ENCODE results near the gene SLC4A9. TPM values are rescaled to one million over a fixed set of nuclear protein-coding genes. Genes with fewer than 3 reads are reported as not detected.

Gene SLC4A9, protein sequence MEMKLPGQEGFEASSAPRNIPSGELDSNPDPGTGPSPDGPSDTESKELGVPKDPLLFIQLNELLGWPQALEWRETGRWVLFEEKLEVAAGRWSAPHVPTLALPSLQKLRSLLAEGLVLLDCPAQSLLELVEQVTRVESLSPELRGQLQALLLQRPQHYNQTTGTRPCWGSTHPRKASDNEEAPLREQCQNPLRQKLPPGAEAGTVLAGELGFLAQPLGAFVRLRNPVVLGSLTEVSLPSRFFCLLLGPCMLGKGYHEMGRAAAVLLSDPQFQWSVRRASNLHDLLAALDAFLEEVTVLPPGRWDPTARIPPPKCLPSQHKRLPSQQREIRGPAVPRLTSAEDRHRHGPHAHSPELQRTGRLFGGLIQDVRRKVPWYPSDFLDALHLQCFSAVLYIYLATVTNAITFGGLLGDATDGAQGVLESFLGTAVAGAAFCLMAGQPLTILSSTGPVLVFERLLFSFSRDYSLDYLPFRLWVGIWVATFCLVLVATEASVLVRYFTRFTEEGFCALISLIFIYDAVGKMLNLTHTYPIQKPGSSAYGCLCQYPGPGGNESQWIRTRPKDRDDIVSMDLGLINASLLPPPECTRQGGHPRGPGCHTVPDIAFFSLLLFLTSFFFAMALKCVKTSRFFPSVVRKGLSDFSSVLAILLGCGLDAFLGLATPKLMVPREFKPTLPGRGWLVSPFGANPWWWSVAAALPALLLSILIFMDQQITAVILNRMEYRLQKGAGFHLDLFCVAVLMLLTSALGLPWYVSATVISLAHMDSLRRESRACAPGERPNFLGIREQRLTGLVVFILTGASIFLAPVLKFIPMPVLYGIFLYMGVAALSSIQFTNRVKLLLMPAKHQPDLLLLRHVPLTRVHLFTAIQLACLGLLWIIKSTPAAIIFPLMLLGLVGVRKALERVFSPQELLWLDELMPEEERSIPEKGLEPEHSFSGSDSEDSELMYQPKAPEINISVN
- under 1 TPM in 3 of 4 donors, not detected in 1; 0.29 to 0.45 (median 0.29) TPM for total RNA-seq

DNA sequence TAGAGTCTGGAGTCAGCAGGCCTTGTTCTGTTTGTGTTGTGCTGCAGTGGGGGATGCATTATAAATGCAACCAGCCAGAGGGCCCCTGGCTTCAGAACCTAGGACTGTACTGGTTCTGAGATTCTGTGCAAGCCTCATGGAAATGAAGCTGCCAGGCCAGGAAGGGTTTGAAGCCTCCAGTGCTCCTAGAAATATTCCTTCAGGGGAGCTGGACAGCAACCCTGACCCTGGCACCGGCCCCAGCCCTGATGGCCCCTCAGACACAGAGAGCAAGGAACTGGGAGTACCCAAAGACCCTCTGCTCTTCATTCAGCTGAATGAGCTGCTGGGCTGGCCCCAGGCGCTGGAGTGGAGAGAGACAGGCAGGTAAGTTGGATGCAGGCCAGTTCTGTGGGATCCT lies at the start of gene SLC4A9:
SLC4A9 (plus strand) TSS at position 94 of the 400 bp plus-strand sequence; CDS start at position 137, 43 bp downstream.
- peaks cover 0 to 10% of the 10 kb centered on the region in 2 donors for H3K4me1 ChIP-seq
- no peak within 1 kb of the TSS for H3K27ac ChIP-seq
- H3K4me3 ChIP-seq (replicated peaks in 1 of 3): no peak within 1 kb of the TSS
- intact Hi-C loops (cut with DNase I): no loop called here
- DNase-seq: no peak
- no peaks in the 10 kb centered on the region for H3K9me3 ChIP-seq
- no peaks in the 10 kb centered on the region for H3K27me3 ChIP-seq
- 67% methylated on average over 2 of the region's 2 CpGs; no CpG with 5 or more reads in 1 of the 2 donors for WGBS, 2 donors
- H3K36me3 ChIP-seq: no peaks in the 10 kb centered on the region
- TF ChIP-seq POLR2A (IDR thresholded peaks at IDR 0.05): no peak
- TF ChIP-seq, protein P1, sequence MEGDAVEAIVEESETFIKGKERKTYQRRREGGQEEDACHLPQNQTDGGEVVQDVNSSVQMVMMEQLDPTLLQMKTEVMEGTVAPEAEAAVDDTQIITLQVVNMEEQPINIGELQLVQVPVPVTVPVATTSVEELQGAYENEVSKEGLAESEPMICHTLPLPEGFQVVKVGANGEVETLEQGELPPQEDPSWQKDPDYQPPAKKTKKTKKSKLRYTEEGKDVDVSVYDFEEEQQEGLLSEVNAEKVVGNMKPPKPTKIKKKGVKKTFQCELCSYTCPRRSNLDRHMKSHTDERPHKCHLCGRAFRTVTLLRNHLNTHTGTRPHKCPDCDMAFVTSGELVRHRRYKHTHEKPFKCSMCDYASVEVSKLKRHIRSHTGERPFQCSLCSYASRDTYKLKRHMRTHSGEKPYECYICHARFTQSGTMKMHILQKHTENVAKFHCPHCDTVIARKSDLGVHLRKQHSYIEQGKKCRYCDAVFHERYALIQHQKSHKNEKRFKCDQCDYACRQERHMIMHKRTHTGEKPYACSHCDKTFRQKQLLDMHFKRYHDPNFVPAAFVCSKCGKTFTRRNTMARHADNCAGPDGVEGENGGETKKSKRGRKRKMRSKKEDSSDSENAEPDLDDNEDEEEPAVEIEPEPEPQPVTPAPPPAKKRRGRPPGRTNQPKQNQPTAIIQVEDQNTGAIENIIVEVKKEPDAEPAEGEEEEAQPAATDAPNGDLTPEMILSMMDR (IDR thresholded peaks at IDR 0.05): no peak

DNA sequence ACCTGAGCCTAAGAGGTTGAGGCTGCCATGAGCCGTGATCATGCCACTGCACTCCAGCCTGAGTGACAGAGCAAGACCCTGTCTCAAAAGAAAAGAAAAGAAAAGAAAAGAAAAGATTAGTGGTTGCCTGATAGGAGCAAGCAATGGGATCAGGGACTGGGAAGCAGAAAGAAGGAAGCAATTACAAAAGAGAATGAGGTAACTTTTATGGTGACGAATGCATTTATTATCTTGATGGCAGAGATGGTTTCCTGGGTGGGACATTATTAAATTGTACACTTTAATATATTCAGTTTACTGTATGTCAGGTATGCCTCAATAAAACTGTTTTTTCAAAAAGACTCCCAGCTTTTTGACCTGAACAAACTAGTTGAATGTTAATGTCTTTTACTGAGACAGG lies 49.6 kb upstream of the SLC4A9 start:
- no peak for DNase-seq
- Histone ChIP-seq H3K36me3 (no peaks in the 10 kb centered on the region), H3K9me3 (no peaks in the 10 kb centered on the region), H3K4me3 (replicated peaks in 1 of 3) (no peak overlapping the region), H3K4me1 (peaks cover 19 to 31% of the 10 kb centered on the region in 2 donors), H3K27me3 (no peaks in the 10 kb centered on the region), H3K27ac (peak overlapping the region in 1 of 3 donors; percentile 78)
- intact Hi-C loops (cut with DNase I): no loop called here
- TF ChIP-seq, protein P1 (IDR thresholded peaks at IDR 0.05): no peak
- no peak for TF ChIP-seq POLR2A (IDR thresholded peaks at IDR 0.05)
- WGBS, 2 donors: 66 to 72% methylated on average over 2 of the region's 2 CpGs

DNA sequence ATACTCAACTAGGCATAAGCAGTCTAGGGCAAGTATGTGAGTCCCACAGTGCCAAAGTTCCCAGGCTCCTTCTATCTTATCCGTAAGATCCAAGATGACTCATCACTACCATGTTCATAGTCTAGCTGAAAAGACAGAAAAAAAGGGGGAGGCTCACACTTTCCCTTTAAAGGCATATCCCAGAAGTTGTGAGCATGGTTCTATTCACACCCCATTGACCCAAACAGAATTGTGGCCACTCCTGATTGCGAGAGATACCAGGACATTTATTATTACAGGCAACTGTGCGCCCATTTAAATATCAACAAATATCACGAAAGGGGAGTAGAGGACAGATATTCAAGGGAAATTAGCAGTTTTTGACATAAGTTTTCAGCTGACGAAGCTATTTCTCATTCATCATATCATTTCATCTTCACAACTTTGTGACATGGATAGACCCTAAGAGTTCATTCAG lies 49.0 kb upstream of the SLC4A9 start:
- DNase-seq: no peak
- Histone ChIP-seq H3K4me3 (replicated peaks in 1 of 3) (no peak overlapping the region), H3K9me3 (no peaks in the 10 kb centered on the region), H3K4me1 (peaks cover 19 to 31% of the 10 kb centered on the region in 2 donors), H3K36me3 (no peaks in the 10 kb centered on the region), H3K27ac (peak overlapping the region in 1 of 3 donors; percentile 78), H3K27me3 (no peaks in the 10 kb centered on the region)
- WGBS, 2 donors: 86 to 91% methylated on average over 5 of the region's 5 CpGs
- intact Hi-C loops (cut with DNase I): no loop called here
- TF ChIP-seq, protein P1 (IDR thresholded peaks at IDR 0.05): no peak
- TF ChIP-seq POLR2A (IDR thresholded peaks at IDR 0.05): no peak

DNA sequence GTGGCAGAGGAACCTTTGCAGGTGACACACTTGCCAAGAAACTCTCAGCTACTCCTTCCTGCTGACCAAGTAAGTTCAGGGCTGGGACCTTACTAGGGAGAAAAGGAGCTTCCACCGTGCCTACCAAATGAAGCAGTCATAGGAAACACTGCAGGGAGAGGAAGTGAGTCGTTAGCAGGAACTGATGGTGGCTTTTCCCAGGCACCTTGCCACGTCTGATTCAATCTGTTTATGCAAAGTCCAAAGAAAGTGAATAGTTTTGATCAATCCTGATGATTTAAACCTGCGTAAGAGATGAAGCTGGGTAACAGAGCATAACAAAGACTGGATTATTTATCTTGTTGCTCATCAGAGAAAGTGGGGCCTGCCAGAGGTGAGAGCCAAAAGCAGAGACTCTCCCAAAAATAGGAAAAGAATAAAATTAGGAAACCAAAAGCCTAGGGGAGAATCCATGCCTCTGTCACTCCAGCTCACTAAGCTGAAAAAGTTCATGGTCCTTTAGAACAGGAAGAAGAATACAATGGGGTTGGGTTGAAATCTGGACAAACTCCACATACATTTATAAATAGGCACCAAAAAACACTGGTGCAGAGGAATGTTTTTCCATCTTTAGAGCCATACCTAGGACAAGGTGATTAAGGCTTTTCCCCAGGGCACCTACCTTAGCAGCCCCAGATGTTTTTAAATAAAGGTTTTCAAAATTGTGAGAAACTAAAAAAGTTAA lies 47.8 kb upstream of the SLC4A9 start:
- H3K4me3 ChIP-seq (replicated peaks in 1 of 3): no peak overlapping the region
- H3K36me3 ChIP-seq: no peaks in the 10 kb centered on the region
- peak overlapping the region; percentile 29 to 78 (median 66) for H3K27ac ChIP-seq
- 22 to 50% methylated on average over 4 of the region's 4 CpGs for WGBS, 2 donors
- DNase-seq: no peak
- peaks cover 22 to 39% of the 10 kb centered on the region in 2 donors for H3K4me1 ChIP-seq
- no peaks in the 10 kb centered on the region for H3K9me3 ChIP-seq
- intact Hi-C loops (cut with DNase I): no loop called here
- TF ChIP-seq, protein P1 (IDR thresholded peaks at IDR 0.05): no peak
- TF ChIP-seq POLR2A (IDR thresholded peaks at IDR 0.05): no peak
- no peaks in the 10 kb centered on the region for H3K27me3 ChIP-seq
